Mucosa of descending colon (tissue), 3 donors: ENCODE data around the gene CPNE4. TPM values are rescaled to one million over a fixed set of nuclear protein-coding genes. Genes with fewer than 3 reads are reported as not detected.

ENCODE experiments used
- ATAC-seq: fragments of 200-7000 bp; cut with Tn5 transposase; one replicate; pipeline ENCODE4 v1.9.1; 2020; ENCODE audit warnings: mild to moderate bottlenecking, moderate library complexity
- DNase-seq, 3 donors: peaks; one replicate each; pipeline ENCODE4 v3.0.0-alpha.2; 2020
- H3K36me3 ChIP-seq: fragments of 200-600 bp; one replicate; pipeline ENCODE4 v1.8.0; 2021; ENCODE audit warnings: low read depth, mild to moderate bottlenecking
- H3K4me1 ChIP-seq: fragments of 200-600 bp; one replicate; pipeline ENCODE4 v1.8.0; 2021; ENCODE audit warnings: low read depth, mild to moderate bottlenecking
- H3K4me3 ChIP-seq: fragments of 200-600 bp; one replicate; pipeline ENCODE4 v1.8.0; 2021; ENCODE audit warnings: mild to moderate bottlenecking
- H3K9me3 ChIP-seq: fragments of 200-600 bp; one replicate; pipeline ENCODE4 v1.8.0; 2021; ENCODE audit warnings: mild to moderate bottlenecking
- CTCF ChIP-seq: fragments of 200-600 bp; IDR thresholded peaks from one replicate; pipeline ENCODE4 v1.8.0; 2022; ENCODE audit warnings: antibody characterized with exemption, mild to moderate bottlenecking
- intact Hi-C, 2 donors: fragments of 100-400 bp; cut with DNase I in 1 of 2; cut with micrococcal nuclease in 1 of 2; formaldehyde crosslinking; loops; one replicate each; pipeline versions ENCODE4 v1.11.0 to v1.11.1; 2022; cut with DNase I, micrococcal nuclease
- total RNA-seq, 3 donors: library from RNA; stranded (reverse); fragmentation: NEBNext Ultra II Directional in 2 of 3; extraction: Animal tissue kit (Norgen Biotek cat#: 25700) in 2 of 3; gene quantifications; one replicate each; pipeline versions ENCODE4 v1.2.1 to v1.2.4, GENCODE V29; 2021 to 2023
- donor health status: DM: no; HTN: no; CAD: no; lungs with moderate emphysema.
- donor health status: DM: no; HTN: no; CAD: no.
- donor health status: DM: no; HTN: yes; CAD: no.

CPNE4 gene
- total RNA-seq, 3 donors from 2014 or later: 0.96 to 3.0 (median 1.1) TPM

GRCh38 chr3:131807822-131808221 lies 227.0 kb downstream of the CPNE4 start:
- ATAC-seq: no peak

DNA sequence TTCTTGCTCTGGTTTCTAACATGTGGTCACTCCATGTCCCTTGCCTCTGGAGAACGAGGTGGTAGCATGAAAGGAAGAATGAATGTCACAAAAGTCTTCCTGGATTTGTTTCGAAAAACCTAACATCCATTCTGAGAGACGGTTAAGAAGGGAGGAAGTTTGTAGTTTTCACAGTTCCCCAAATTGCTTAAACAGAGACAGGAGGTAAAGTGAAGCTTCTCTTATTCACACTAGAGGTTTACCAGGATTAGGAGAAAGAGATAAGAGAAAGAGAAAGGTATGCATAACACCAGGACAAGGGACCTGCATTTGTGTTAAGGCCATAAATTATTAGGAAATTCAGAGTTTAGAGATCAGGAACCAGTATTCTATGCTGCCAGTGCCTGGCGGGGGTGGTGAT lies 228.1 kb downstream of the CPNE4 start:
- H3K4me3 ChIP-seq: no peak overlapping the region
- DNase-seq (no peak), ATAC-seq (no peak)
- intact Hi-C loops: no loop called here
- no peaks in the 10 kb centered on the region for H3K9me3 ChIP-seq
- TF ChIP-seq CTCF: no peak
- no peaks in the 10 kb centered on the region for H3K36me3 ChIP-seq
- H3K4me1 ChIP-seq: no peaks in the 10 kb centered on the region

More at GRCh38 chr3:131807822-131808221, 227.0 kb downstream of the CPNE4 start:
- H3K4me3 ChIP-seq: no peak overlapping the region
- no peak for DNase-seq
- H3K9me3 ChIP-seq: no peaks in the 10 kb centered on the region
- intact Hi-C loops: no loop called here
- H3K4me1 ChIP-seq: no peaks in the 10 kb centered on the region
- H3K36me3 ChIP-seq: no peaks in the 10 kb centered on the region
- TF ChIP-seq CTCF: no peak

DNA sequence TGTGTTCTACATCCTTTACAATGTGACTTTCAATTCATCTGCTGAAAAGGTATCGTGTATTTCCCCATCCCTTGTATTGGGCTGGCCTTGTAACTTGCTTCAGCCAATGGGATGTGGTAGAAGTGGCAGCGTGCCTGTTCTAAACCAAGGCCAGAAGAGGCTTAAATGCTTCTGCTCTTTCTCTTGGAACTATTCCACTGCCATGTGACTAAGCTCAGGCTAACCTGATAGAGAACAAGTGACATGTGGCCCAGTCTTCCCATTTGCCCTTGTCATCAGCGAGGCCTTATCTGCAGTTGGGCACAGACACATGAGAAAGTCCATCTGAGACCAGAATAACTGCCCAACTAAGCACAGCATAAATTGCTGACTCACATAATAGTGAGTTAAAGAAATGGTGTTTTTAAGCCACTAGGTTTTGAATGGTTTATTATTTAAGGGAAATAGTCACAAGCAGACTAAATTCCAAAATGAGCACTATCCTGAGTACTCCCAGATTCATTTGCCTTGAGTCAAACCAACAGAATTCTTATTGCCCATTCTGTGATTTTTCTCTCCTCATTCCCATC lies 230.2 kb downstream of the CPNE4 start:
- no peak overlapping the region for H3K4me3 ChIP-seq
- intact Hi-C loops: no loop called here
- no peaks in the 10 kb centered on the region for H3K4me1 ChIP-seq
- no peak for ATAC-seq
- no peak for DNase-seq
- no peaks in the 10 kb centered on the region for H3K9me3 ChIP-seq
- no peak for TF ChIP-seq CTCF
- no peaks in the 10 kb centered on the region for H3K36me3 ChIP-seq

DNA sequence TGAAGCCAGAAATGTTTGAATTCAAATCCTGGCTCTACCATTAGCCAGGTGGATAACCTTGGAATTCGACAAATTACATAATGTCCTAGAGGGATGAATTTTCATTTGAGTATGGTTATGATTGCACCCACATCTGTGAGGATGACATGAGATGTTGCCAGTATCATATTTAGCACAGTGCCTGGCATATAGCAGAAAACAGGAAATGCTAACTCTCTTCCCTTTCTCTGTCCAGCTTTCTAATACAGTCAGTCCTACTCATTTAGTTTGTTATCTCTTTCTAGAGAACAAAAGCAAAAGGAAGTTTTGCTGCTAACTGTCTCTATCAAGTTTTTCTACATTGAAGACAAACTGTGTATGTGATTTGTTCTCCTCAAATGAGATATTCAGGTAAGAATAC lies 231.7 kb downstream of the CPNE4 start:
- DNase-seq: no peak

DNA sequence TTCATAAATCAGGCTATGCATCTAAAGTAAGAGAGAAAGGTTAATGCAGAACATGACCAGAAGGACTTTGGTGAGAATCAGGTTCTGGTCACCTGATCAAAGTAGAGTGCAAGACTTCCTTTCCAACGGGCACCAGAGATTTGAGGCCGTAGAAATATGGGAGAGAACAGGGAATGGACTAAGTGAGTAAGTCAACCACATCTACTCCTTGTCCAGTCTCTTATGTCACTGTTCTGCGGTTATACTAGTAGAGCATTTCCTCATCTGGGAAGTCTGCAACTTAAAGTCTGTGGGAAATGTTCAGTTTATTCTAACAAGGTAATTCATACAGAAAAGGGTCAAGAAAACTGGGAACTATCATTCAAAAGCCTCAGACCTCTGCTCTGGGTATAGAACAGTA lies 232.8 kb downstream of the CPNE4 start:
- Histone ChIP-seq H3K36me3 (no peaks in the 10 kb centered on the region), H3K4me1 (no peaks in the 10 kb centered on the region), H3K9me3 (no peaks in the 10 kb centered on the region), H3K4me3 (no peak overlapping the region)
- TF ChIP-seq CTCF: no peak
- ATAC-seq (no peak), DNase-seq (no peak)
- intact Hi-C loops: no loop called here

More for the DNA sequence above, 231.7 kb downstream of the CPNE4 start:
- no peak overlapping the region for H3K4me3 ChIP-seq
- no peaks in the 10 kb centered on the region for H3K4me1 ChIP-seq
- ATAC-seq: no peak
- no peak for TF ChIP-seq CTCF
- intact Hi-C loops: no loop called here
- H3K9me3 ChIP-seq: no peaks in the 10 kb centered on the region
- H3K36me3 ChIP-seq: no peaks in the 10 kb centered on the region

- Histone ChIP-seq H3K9me3 (no peaks in the 10 kb centered on the region), H3K4me3 (no peak overlapping the region), H3K36me3 (no peaks in the 10 kb centered on the region), H3K4me1 (no peaks in the 10 kb centered on the region)
- intact Hi-C loops: no loop called here
- ATAC-seq (no peak), DNase-seq (no peak)
- TF ChIP-seq CTCF: no peak
Observed at GRCh38 chr3:131801566-131801965, 233.2 kb downstream of the CPNE4 start.
